Measurements from ENCODE around the gene SYT9.

Gene SYT9, protein sequence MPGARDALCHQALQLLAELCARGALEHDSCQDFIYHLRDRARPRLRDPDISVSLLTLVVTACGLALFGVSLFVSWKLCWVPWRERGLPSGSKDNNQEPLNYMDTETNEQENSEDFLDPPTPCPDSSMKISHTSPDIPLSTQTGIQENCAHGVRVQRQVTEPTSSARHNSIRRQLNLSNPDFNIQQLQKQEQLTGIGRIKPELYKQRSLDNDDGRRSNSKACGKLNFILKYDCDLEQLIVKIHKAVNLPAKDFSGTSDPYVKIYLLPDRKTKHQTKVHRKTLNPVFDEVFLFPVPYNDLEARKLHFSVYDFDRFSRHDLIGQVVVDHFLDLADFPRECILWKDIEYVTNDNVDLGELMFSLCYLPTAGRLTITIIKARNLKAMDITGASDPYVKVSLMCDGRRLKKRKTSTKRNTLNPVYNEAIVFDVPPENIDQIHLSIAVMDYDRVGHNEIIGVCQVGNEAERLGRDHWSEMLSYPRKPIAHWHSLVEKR

GRCh38 chr11:7251836-7252682 lies at the start of gene SYT9:
Gene SYT9 (plus strand): TSS chr11:7251904. CDS start chr11:7252187, 283 bp downstream.
- no peak for DNase-seq (ENCODE audit: low read depth)

DNA sequence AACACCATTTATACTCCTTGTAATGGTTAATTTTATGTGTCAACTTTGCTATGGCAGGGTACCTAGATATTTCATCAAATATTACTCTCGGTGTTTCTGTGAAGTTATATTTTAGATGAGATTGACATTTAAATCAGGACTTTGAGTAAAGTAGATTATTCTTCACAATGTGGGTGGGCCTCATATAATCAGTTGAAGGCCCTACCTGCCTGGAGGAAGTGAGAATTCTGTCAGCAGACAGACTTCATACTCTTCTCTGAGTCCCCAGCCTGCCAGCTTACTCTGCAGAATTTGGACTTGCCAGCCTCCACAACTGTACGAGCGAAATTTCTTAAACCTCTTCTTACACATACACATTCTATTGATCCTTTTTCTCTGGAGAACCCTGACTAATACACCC lies 49.3 kb upstream of the SYT9 start:
- no peak for DNase-seq (ENCODE audit: low read depth)

- no peak for DNase-seq (ENCODE audit: low read depth)
Measured at GRCh38 chr11:7204778-7205177, 46.9 kb upstream of the SYT9 start.

- no peak for DNase-seq (ENCODE audit: low read depth)
Measured at GRCh38 chr11:7208391-7208790, 43.3 kb upstream of the SYT9 start.

DNA sequence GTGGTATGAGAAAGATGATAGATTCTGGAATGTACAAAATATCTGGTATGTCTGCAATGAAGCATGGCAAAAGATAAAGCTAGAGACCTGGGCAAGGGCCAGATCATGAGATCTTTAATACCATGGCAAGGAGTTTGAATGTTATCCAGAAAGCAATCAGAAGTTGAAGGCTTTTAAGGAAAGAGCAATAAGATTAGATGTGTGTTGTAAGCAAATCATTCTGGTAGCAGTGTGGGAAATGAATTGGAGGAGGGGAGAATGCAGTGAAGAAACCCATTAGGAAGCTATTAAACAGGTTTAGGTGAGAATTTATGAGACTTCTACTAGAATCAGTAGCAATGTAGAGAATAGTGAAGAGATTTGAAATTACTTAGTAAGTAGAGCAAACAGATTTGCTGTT lies 32.2 kb upstream of the SYT9 start:
- DNase-seq (ENCODE audit: low read depth): no peak

- DNase-seq (ENCODE audit: low read depth): no peak
Measured at GRCh38 chr11:7220636-7221035, 31.1 kb upstream of the SYT9 start.

DNA sequence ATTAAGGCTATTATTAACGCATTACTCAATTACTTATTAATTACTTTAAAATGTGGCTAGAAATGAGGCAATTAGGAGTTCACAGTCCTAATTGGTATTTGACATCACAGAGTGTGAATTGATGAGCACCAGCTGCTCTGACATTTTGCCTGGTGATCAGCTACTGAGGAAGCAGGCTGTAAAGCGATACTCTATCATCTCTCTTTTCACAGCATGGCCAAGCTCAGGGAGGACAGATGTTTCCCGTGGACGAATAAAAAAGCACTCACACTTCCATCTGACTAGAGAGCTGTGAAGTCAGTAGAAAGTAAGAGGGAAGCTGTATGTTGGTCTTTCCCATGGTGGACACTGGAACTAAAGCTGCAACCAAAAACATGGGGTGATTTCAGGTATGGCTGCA lies 29.1 kb upstream of the SYT9 start:
- no peak for DNase-seq (ENCODE audit: low read depth)

DNA sequence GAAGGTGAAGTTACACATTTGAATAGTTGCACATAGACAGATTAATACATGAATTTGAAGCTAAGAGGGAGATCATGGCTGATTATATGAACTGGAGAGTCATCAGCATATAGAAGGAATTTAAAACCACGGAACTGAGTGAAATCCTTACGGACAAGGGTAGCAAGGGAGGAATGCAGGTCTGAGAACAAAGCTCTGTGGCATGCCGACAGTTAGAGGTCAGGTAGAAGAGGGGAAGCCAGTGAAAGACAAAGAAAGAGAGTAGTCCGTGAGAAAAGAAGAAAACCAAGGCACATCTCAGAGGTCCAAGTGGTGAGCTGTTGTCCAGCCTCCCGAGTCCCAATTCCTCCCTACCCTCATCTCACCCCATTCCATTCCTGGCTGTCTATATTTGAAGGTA lies 11.8 kb upstream of the SYT9 start:
- no peak for DNase-seq (ENCODE audit: low read depth)

DNA sequence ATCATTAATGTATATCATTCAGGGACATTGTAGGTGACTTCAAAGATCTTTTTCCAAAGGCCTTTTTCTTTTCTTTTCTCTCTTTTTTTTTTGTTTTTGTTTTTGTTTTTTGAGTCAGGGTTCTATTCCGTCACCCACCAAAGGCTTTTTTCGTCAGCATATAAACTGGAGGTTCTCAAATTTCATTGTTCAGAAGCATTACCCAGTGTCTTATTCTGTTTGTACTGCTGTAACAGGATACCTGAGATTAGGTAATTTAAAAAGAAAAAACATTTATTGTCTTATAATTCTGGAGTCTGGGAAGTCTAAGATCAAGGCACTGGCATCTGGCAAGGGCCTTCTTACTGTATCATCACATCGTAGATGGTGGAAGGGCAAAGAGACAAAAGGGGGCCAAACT lies 6.4 kb upstream of the SYT9 start:
- no peak for DNase-seq (ENCODE audit: low read depth)

- DNase-seq (ENCODE audit: low read depth): no peak
Measured at GRCh38 chr11:7246179-7246578, 5.5 kb upstream of the SYT9 start.

DNA sequence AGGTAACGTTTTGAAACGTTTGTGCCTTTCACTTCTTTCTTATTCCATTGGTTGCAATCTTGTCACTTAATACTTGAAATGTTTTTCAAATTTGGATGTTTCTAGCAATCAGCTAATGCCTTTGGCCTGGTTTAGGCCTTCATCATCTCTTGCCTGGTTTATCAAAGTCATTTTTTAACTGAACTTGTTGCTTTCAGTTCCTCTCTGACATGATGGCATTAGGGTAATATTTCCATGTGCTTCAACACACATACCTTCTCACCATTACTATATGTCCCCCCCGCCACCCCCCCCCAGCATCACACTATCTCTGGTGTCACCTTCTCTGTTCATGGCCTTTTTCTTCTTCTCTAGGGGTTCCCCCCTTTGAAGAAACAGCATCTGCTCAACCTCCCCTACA lies 1.5 kb upstream of the SYT9 start:
- no peak for DNase-seq (ENCODE audit: low read depth)

DNA sequence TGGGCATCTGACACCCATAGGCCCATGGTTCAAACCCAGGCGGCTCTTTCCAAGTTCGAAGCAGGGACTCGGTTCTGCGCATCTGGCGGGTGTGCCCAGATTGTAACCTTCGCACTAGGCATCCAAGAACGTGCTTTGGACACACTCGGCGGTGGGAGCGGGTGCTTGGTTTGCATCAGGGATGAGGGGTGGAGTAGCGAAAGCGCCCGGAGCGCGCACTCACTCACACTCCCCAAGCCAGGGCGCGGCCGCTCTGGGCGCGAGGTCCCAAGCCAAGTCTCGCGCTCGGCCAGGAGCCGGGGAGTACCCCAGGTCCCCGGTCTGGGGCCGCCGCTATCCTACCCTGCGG lies 243 bp upstream of the SYT9 start:
- DNase-seq (ENCODE audit: low read depth): no peak

DNA sequence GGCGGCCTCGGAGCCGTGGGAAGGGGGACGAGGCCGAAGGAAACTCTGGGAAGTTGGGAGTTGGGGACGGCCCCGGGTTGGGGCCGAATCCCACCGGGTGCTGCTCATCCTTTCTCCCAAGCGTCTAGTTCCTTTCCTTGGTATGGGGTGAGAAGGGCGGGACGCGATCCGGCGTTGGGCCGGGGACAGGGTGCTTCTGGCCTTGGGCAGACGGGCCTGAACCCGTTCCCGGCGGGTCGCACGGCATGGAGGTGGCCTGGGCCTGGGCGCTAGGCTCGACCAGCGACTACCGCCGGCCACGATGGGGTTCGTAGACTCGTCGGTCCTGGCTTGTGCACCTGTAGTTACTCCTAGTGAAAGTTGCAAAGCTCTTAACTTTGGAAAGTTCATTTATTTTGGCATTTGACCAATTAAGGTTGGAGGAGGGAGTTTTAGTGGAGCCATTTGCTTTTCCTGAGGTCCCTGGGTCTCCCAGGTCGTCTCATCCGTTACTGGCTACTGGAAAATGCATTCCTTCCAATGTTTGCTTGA lies 1.0 kb downstream of the SYT9 start:
- DNase-seq (ENCODE audit: low read depth): no peak

GRCh38 chr11:7253800-7254199 lies 2.1 kb downstream of the SYT9 start:
- no peak for DNase-seq (ENCODE audit: low read depth)

DNA sequence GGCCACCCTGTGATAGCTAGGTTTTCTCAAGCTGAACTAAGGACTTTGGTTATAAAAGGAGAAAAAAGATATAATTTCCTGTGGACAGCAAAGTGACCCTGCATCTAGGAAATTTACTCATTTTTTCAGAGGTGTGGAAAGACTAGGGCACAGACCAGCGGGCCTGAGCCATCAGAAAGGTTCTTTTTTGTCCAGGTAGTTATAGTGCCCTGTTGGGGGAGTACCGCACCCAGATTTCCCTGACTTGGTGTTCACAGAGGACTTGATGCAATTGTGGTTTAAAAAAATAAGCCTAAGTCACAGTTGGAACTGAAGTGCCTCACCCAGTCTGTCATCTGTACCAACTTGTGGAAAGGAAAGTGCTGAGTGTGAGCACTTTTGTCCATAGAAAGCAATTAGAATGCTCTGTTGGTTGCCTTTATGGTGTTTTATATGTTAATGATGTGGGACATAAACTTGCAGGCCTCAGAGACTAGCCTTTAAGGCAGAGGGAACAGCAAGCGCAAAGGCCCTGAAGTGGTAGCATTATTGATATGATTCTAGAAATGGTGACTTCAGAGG lies 3.1 kb downstream of the SYT9 start:
- DNase-seq (ENCODE audit: low read depth): no peak

DNA sequence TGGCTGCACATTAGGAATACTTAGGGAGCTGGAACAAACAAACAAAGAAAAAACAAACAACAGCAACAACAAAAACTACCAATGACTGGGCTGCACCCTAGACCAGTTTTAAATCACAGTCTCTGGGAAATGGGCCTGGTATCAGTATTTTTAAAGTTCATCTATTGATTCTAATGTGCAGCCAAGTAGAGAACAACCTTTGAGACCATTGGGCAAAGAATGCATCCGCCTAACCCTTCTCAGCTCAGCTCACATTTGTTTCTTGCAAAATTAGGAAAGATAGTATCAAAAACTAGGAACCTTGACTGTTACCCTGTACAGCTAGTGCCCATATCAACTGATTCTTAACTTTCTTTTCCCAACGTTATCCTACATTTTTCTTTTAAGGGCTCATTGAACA lies 5.2 kb downstream of the SYT9 start:
- DNase-seq (ENCODE audit: low read depth): no peak

DNA sequence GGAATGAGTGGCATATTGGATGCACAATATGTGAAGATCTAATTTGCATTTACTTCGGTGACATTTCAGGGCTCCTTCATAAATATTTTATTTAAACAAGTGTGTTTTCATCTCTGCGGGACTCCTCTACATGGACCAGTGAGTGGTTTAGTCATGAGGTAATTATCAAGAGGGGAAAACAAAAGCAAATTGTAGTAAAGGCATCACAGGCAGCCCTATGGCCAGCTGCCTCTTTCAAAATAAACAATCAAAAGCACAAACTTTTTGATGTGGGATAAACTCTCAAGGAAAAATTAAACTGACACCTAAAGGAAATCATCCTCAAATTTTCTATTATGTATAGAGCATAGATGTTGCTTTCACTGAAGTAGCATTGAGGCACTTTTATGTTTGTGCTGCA lies 6.0 kb downstream of the SYT9 start:
- no peak for DNase-seq (ENCODE audit: low read depth)

GRCh38 chr11:7261578-7261977 lies 9.9 kb downstream of the SYT9 start:
- DNase-seq (ENCODE audit: low read depth): no peak

DNA sequence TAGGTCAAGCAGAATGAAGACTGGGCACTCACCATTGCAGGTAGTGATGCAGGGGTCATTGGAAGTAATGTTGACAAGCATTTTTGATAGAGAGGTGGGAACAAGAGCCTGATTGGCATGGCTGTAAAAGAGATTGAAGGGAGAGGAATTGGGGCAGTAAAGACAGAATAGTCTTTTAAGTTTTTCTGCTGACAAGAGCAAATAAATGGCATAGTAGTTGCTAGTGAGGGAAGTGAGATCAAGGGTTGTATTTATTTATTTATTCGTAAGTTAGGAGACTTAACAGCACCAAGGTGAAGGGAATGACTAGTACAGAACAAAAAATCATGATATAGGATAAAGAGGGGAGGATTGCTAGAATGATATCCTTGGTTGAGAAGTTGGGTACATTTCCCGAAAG lies 11.0 kb downstream of the SYT9 start:
- no peak for DNase-seq (ENCODE audit: low read depth)

GRCh38 chr11:7263842-7264241 lies 12.1 kb downstream of the SYT9 start:
- no peak for DNase-seq (ENCODE audit: low read depth)

GRCh38 chr11:7268758-7269157 lies 17.1 kb downstream of the SYT9 start:
- no peak for DNase-seq (ENCODE audit: low read depth)

GRCh38 chr11:7270233-7270865 lies 18.6 kb downstream of the SYT9 start:
- no peak for DNase-seq (ENCODE audit: low read depth)
